Body of pancreas (tissue), 4 donors: Measurements from ENCODE around the gene MAPK1IP1L.

Source experiments
- CTCF ChIP-seq, 7 experiments: fragments of 450-650 bp in 4 of 7; fragments of 200-600 bp in 3 of 7; sonication (generic) in 3 of 7; IDR thresholded peaks; one replicate each; pipeline ENCODE4 v1.5.1; 2016 to 2019; ENCODE audit warnings: antibody characterized with exemption in 7 of 7
- POLR2A ChIP-seq, 3 donors: fragments of 450-650 bp; IDR thresholded peaks; one replicate each; pipeline ENCODE4 v1.6.1; 2016; ENCODE audit warnings: antibody characterized with exemption in 3 of 3, mild to moderate bottlenecking in 2 of 3

- TF ChIP-seq POLR2A (IDR thresholded peaks at IDR 0.05) (peak in 2 of 3 donors; percentile 33 to 41), CTCF (IDR thresholded peaks at IDR 0.05) (no peak)
Observed at GRCh38 chr14:55107766-55108554, 56.5 kb downstream of the MAPK1IP1L start.
